Esophagus squamous epithelium (tissue), 4 donors: ENCODE data around the gene PAPLN.

Experiments
- POLR2A ChIP-seq, 4 donors: fragments of 450-650 bp; IDR thresholded peaks; one replicate each; pipeline ENCODE4 v1.6.1; 2017; ENCODE audit warnings: antibody characterized with exemption in 4 of 4, mild to moderate bottlenecking in 4 of 4, moderate library complexity in 3 of 4
- TF ChIP-seq, protein P1 (sequence below), 6 experiments: fragments of 450-650 bp in 4 of 6; fragments of 200-600 bp in 2 of 6; sonication (generic) in 2 of 6; IDR thresholded peaks; one replicate each; pipeline ENCODE4 v1.5.1; 2016 to 2019; ENCODE audit warnings: antibody characterized with exemption in 6 of 6, mild to moderate bottlenecking in 4 of 6, moderate library complexity in 4 of 6

DNA sequence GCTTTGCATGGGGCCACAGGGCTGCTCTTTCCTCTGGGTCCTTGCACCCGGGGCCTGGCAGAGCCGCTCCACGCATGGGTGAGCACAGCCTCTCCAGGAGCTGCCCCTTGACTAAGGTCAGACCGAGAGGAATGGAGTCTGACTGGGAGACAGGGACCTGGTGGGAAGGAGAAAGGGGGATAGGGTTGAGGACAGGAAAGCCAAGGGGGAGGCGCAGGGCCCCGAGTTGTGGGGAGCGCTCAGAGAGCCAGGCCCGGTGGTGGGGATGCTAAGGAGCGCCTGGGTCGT is 16.0 kb downstream of the PAPLN start:
- TF ChIP-seq, protein P1, sequence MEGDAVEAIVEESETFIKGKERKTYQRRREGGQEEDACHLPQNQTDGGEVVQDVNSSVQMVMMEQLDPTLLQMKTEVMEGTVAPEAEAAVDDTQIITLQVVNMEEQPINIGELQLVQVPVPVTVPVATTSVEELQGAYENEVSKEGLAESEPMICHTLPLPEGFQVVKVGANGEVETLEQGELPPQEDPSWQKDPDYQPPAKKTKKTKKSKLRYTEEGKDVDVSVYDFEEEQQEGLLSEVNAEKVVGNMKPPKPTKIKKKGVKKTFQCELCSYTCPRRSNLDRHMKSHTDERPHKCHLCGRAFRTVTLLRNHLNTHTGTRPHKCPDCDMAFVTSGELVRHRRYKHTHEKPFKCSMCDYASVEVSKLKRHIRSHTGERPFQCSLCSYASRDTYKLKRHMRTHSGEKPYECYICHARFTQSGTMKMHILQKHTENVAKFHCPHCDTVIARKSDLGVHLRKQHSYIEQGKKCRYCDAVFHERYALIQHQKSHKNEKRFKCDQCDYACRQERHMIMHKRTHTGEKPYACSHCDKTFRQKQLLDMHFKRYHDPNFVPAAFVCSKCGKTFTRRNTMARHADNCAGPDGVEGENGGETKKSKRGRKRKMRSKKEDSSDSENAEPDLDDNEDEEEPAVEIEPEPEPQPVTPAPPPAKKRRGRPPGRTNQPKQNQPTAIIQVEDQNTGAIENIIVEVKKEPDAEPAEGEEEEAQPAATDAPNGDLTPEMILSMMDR (IDR thresholded peaks at IDR 0.05) = no peak
- TF ChIP-seq POLR2A (IDR thresholded peaks at IDR 0.05) = no peak
